Left colon (tissue), 2 donors: ENCODE results near the gene CDC37. TPM values are rescaled to one million over a fixed set of nuclear protein-coding genes. Genes with fewer than 3 reads are reported as not detected.

ENCODE experiments used
- ATAC-seq: fragments of 200-7000 bp; cut with Tn5 transposase; one replicate; pipeline ENCODE4 v1.9.1; 2020; ENCODE audit warnings: mild to moderate bottlenecking, moderate library complexity
- DNase-seq, 2 donors: peaks; one replicate each; pipeline ENCODE4 v3.0.0-alpha.2; 2020
- intact Hi-C, 2 donors: fragments of 100-400 bp; cut with DNase I in 1 of 2; cut with micrococcal nuclease in 1 of 2; formaldehyde crosslinking; loops; one replicate each; pipeline versions ENCODE4 v1.11.2 to v1.14.0; 2022; cut with DNase I, micrococcal nuclease
- long read RNA-seq: library from polyadenylated mRNA; unstranded; transcript quantifications from one replicate; pipeline ENCODE4 v2.0.0, GENCODE V29; 2021
- total RNA-seq, 2 donors: library from RNA; stranded (reverse); fragmentation: NEBNext Ultra II Directional; extraction: Animal tissue kit (Norgen Biotek cat#: 25700); gene quantifications; one replicate each; pipeline ENCODE4 v1.2.1, GENCODE V29; 2021
- donor health status: DM: no; HTN: no; CAD: no.
- donor health status: DM: yes; HTN: yes; CAD: no.

CDC37 gene
- total RNA-seq: 100 to 1,000 TPM; 129 to 161 TPM
- long read RNA-seq, transcript CDC37-209 (7 exons, 1,377 nt): minor isoform, 11 of 179 reads
- long read RNA-seq, transcript CDC37-201 (8 exons, 1,608 nt): major isoform, 135 of 179 reads
- long read RNA-seq, partial matches to known transcripts: 19 of 179 reads
- long read RNA-seq, other reads (novel, unspliced or antisense): 14 of 179 reads

GRCh38 chr19:10403137-10404021, at the start of gene CDC37:
Gene CDC37 (minus strand): TSS chr19:10403542. CDS start chr19:10403479, 63 bp downstream.
- ATAC-seq: peak; percentile 90

GRCh38 chr19:10450853-10451609, 47.7 kb upstream of the CDC37 start:
- intact Hi-C loops: no loop called here
- DNase-seq (peak; percentile 95 to 96), ATAC-seq (peak; percentile 78)

More at GRCh38 chr19:10403137-10404021, at the start of gene CDC37:
- DNase-seq: peak; percentile 95 to 99
- intact Hi-C loops: loop anchor here in 1 of 2 donors (10.0 kb wide), 1 partner anchor 71 kb away; no protein-coding TSS in a partner anchor

GRCh38 chr19:10450191-10450852, 47.0 kb upstream of the CDC37 start:
- intact Hi-C loops: no loop called here
- no peak for ATAC-seq
- DNase-seq: no peak

DNA sequence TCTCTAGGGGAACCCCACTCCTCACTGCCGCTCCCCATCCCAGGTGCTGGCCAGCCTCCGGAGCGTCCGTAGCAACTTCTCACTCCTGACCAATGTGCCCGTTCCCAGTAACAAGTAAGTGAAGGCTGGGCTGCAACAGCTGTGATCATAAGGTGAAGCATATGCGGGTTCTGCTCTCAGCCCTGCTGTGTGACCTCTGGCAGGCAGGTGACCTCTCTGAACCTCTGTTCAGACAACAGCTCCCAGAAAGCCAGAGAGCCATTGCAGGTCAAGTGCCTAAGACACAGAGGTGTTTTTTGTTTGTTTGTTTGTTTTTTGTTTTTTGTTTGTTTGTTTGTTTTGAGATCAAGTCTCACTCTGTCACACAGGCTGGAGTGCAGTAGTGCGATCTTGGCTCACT, 45.7 kb upstream of the CDC37 start:
- no peak for ATAC-seq
- DNase-seq: no peak
- intact Hi-C loops: no loop called here

DNA sequence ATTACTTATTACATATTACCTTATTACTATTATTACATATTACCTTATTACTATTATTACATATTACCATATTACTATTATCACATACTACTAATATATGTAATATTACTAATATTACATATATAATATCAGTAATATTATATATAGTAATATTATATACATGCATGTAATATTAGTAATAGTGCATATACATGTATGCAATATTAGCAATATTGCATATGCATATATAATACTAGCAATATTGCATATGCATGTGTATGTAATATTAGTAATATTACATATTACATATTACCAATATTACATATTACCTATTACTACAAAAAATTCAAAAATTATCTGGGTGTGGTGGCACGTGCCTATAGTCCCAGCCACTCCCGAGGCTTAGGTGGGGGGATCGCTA, 39.4 kb upstream of the CDC37 start:
- no peak for DNase-seq
- intact Hi-C loops: no loop called here
- no peak for ATAC-seq

GRCh38 chr19:10439588-10439987, 36.2 kb upstream of the CDC37 start:
- DNase-seq (no peak), ATAC-seq (no peak)
- intact Hi-C loops: no loop called here

DNA sequence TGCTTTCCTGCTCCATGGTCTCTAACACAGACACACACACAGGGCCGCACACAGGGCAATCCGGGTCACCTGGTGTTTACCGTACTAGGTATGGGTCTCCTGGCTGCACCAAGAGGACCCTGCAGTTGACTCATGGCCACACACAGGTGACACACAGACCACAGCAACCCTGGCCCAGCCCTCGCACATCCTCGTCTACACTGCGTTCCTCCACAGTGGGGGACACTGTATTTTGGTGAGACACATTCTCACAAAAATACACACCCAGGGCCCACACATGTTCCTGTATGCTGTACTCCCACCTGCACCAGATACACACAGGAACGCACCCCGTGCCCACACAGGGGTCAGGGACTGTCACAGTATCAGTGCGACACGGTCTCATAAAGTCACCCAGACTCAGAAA, 29.8 kb upstream of the CDC37 start:
- ATAC-seq (no peak), DNase-seq (no peak)
- intact Hi-C loops: no loop called here

GRCh38 chr19:10432736-10433130, 29.4 kb upstream of the CDC37 start:
- DNase-seq: no peak
- intact Hi-C loops: no loop called here
- ATAC-seq: no peak

DNA sequence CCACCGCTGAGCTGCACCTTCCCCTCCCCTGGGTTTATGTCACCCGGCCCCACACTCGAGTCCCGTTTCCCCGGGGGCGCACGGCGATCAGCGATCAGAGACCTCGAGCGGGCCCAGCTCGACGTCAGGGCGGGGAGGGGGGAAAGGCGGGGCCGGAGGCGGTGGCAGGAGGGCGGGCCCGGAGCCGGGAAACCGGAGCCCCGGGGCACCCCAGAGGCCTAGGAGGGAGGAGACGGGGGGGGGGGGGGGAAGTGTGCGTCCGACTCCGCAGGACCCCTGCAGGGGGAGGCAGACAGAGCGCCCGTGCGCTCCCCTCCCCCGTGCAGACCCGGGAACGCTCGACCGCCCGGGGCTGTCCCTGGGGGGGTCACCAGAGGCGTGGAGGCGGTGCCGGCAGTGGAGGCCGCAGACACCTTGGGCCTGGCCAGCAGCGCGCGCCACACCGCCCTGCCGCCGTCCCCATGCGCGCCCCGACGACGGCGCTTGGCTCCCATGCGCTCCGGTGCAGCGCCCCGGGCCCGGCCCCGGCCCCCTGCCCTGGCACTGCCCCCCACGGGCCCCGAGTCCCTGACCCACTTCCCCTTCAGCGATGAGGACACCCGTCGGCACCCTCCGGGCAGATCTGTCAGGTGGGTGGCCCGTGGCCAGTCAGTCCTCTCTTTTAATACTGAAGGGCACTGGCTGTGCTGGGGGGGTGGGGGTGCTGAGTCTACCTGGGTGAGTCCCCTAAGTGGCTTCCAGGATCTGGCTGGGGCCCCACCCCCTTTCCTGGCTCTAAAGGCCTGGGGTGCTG, 28.8 kb upstream of the CDC37 start:
- peak; percentile 74 for ATAC-seq
- peak; percentile 77 to 83 for DNase-seq
- intact Hi-C loops: no loop called here

GRCh38 chr19:10431254-10431942, 28.1 kb upstream of the CDC37 start:
- DNase-seq: peak; percentile 51 to 65

DNA sequence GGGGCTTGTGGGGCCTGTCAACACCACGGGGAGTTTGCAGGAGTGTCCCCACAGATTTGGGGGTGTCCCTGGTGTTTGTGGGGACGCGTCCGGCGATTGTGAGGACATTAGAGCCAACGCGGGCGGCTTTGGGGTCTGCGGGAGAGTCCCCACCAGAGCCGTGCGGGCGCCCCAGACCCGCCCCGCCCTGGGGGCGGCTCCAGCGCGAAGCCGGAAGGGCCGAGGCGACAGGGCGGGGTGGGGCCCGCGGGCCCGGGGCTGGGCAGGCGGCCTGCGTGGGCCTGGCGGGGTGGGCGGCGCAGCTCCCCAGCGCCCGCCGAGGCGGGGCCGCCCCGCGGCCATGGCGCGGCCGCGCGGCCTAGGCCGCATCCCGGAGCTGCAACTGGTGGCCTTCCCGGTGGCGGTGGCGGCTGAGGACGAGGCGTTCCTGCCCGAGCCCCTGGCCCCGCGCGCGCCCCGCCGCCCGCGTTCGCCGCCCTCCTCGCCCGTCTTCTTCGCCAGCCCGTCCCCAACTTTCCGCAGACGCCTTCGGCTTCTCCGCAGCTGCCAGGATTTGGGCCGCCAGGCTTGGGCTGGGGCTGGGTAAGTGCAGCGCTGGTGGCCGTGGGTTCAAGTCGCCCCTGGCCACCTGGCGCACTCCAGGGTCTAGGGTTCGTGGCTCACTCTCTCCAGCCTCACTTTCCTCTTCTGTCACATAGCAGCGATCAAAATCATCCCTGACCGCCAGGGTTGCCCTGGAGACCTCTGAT, 27.3 kb upstream of the CDC37 start:
- intact Hi-C loops: no loop called here
- ATAC-seq (peak; percentile 73), DNase-seq (peak; percentile 62 to 78)

More at GRCh38 chr19:10431254-10431942, 28.1 kb upstream of the CDC37 start:
- ATAC-seq: peak; percentile 14
- intact Hi-C loops: no loop called here

GRCh38 chr19:10428996-10429381, 25.6 kb upstream of the CDC37 start:
- no peak for DNase-seq
- intact Hi-C loops: no loop called here
- ATAC-seq: no peak

DNA sequence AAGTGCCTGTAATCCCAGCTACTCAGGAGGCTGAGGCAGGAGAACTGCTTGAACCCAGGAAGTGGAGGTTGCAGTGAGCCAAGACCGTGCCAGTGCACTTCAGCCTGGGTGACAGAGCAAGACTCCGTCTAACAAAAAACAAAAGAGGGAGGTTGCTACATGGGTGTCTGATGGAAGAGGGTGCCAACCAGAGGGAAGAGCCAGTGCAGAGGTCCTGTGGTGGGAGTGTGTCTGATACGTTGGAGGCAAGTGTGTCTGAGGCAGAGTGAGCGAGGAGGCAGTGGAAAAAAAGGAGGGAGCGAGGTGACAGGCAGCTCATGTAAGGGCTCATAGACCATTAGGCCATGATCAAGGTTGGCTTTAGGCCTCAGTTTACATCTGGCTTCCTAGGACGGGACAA, 23.8 kb upstream of the CDC37 start:
- DNase-seq (no peak), ATAC-seq (no peak)
- intact Hi-C loops: no loop called here

DNA sequence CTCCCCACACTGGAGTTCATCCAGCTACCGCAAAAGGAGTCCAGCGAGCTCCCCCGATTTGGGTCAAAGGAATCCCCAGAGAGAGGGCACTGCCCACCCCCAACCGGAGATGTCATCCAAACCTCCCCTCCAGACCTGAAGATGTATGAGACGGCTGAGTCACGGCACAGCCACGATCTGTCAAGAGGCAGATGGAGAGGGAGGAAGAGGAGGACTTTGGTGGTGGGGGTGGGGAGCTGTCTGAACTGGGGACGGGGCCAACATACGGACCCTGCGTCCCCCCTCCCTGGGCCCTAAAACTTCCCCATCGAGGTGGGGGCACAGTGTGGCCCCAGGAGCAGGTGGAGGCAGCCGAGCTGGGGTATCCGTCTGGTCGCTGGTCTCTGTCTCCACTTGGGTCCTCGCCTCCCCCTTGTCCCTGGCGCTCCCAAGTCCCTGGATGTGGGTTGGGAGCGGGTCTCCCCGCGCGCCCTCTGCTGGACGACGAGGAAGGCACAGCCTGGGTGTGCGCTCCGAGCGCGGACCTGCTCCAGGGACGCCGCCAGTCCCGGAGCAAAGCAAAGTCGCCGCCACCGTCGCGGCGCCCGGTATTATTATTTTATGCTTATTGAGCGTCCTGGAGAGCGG, 20.8 kb upstream of the CDC37 start:
- ATAC-seq (peak; percentile 86), DNase-seq (peak; percentile 68 to 87)
- intact Hi-C loops: no loop called here

- intact Hi-C loops: no loop called here
- DNase-seq: no peak
Measured at GRCh38 chr19:10422846-10423245, 19.5 kb upstream of the CDC37 start.

GRCh38 chr19:10422046-10422461, 18.7 kb upstream of the CDC37 start:
- intact Hi-C loops: no loop called here
- no peak for ATAC-seq
- DNase-seq: no peak

More at GRCh38 chr19:10422846-10423245, 19.5 kb upstream of the CDC37 start:
- no peak for ATAC-seq
